ENCODE measurements around the gene CFAP61.

CFAP61 gene

DNA sequence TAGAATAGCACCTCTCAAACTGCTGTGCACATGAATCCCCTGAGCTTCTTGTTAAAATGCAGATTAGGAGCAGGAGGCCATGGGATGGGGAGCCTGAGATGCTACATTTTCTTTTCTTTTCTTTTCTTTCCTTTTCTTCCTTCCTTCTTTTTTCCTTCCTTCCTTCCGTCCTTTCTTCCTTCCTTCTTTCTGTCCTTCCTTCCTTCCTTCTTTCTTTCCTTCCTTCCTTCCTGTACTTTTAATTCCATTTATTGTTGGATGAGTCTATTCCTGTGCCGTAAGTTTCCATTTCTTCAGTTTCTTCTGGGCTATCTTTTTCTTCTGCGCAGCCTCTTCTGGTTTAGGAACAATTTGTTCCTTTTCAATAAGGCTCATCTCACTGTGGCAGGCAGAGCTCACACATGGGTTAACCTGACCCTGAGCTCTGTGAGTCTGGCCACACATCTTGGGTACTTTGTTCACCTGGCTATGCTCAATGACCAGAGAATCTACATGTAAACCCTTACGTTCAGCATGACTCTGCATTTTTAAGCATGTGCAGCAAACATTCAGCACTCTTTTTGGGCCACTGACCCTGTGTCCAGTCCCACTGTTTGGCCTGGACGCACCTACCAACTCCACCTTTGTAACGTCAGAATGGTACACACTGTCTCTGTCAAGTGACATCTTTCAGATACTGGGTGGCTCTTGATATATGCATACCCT, 200.9 kb downstream of the CFAP61 start:
- Histone ChIP-seq H3K4me1 (ENCODE audit: low read length) (peaks cover 16% of the 10 kb centered on the region), H3K27ac (ENCODE audit: low read length) (no peak overlapping the region), H3K79me2 (ENCODE audit: low read length) (no peaks in the 10 kb centered on the region), H3K9ac (ENCODE audit: low read length) (no peak overlapping the region), H4K20me1 (ENCODE audit: insufficient read depth, low read length) (no peaks in the 10 kb centered on the region), H3K36me3 (replicated peaks; ENCODE audit: low read depth, low read length) (no peaks in the 10 kb centered on the region), H3K4me2 (ENCODE audit: low read length) (no peak overlapping the region), H3K27me3 (ENCODE audit: low read depth, low read length) (peaks cover 23% of the 10 kb centered on the region), H3K4me3 (ENCODE audit: low read length) (no peak overlapping the region), H2AFZ (ENCODE audit: low read depth, low read length) (no peak overlapping the region), H3K9me3 (ENCODE audit: insufficient read depth, low read length) (no peaks in the 10 kb centered on the region; the same call in 1 of the 2 replicates)
- TF ChIP-seq, protein P1, sequence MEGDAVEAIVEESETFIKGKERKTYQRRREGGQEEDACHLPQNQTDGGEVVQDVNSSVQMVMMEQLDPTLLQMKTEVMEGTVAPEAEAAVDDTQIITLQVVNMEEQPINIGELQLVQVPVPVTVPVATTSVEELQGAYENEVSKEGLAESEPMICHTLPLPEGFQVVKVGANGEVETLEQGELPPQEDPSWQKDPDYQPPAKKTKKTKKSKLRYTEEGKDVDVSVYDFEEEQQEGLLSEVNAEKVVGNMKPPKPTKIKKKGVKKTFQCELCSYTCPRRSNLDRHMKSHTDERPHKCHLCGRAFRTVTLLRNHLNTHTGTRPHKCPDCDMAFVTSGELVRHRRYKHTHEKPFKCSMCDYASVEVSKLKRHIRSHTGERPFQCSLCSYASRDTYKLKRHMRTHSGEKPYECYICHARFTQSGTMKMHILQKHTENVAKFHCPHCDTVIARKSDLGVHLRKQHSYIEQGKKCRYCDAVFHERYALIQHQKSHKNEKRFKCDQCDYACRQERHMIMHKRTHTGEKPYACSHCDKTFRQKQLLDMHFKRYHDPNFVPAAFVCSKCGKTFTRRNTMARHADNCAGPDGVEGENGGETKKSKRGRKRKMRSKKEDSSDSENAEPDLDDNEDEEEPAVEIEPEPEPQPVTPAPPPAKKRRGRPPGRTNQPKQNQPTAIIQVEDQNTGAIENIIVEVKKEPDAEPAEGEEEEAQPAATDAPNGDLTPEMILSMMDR (IDR thresholded peaks at IDR 0.05; ENCODE audit: low read depth, low read length) = no peak
- no peak for TF ChIP-seq EZH2phosphoT487 (IDR thresholded peaks at IDR 0.05; ENCODE audit: low read depth)

- TF ChIP-seq EZH2phosphoT487 (IDR thresholded peaks at IDR 0.05; ENCODE audit: low read depth) = no peak
- TF ChIP-seq, protein P1 (IDR thresholded peaks at IDR 0.05; ENCODE audit: low read depth, low read length) = no peak
- Histone ChIP-seq H3K4me2 (ENCODE audit: low read length) (no peak overlapping the region), H3K79me2 (ENCODE audit: low read length) (no peaks in the 10 kb centered on the region), H3K9me3 (ENCODE audit: insufficient read depth, low read length) (no peaks in the 10 kb centered on the region; the same call in 1 of the 2 replicates), H3K27me3 (ENCODE audit: low read depth, low read length) (peaks cover 23% of the 10 kb centered on the region), H3K4me1 (ENCODE audit: low read length) (peaks cover 9% of the 10 kb centered on the region), H3K27ac (ENCODE audit: low read length) (no peak overlapping the region), H4K20me1 (ENCODE audit: insufficient read depth, low read length) (no peaks in the 10 kb centered on the region), H3K36me3 (replicated peaks; ENCODE audit: low read depth, low read length) (no peaks in the 10 kb centered on the region), H3K4me3 (ENCODE audit: low read length) (no peak overlapping the region), H2AFZ (ENCODE audit: low read depth, low read length) (no peak overlapping the region), H3K9ac (ENCODE audit: low read length) (no peak overlapping the region)
Observed at GRCh38 chr20:20253744-20254330, 201.5 kb downstream of the CFAP61 start.

- Histone ChIP-seq H3K27me3 (ENCODE audit: low read depth, low read length) (peaks cover 29% of the 10 kb centered on the region), H3K9me3 (ENCODE audit: insufficient read depth, low read length) (no peaks in the 10 kb centered on the region; the same call in 1 of the 2 replicates), H3K4me1 (ENCODE audit: low read length) (0 out of 2 replicates have a peak, but pooled peaks cover 7% of the 10 kb centered on the region), H3K79me2 (ENCODE audit: low read length) (no peaks in the 10 kb centered on the region), H4K20me1 (ENCODE audit: insufficient read depth, low read length) (no peaks in the 10 kb centered on the region), H3K27ac (ENCODE audit: low read length) (no peak overlapping the region), H3K4me2 (ENCODE audit: low read length) (no peak overlapping the region), H3K36me3 (replicated peaks; ENCODE audit: low read depth, low read length) (no peaks in the 10 kb centered on the region), H2AFZ (ENCODE audit: low read depth, low read length) (no peak overlapping the region), H3K9ac (ENCODE audit: low read length) (no peak overlapping the region), H3K4me3 (ENCODE audit: low read length) (no peak overlapping the region)
- TF ChIP-seq EZH2phosphoT487 (IDR thresholded peaks at IDR 0.05; ENCODE audit: low read depth) = no peak
- TF ChIP-seq, protein P1 (IDR thresholded peaks at IDR 0.05; ENCODE audit: low read depth, low read length) = no peak
Observed at GRCh38 chr20:20255099-20255498, 202.8 kb downstream of the CFAP61 start.

DNA sequence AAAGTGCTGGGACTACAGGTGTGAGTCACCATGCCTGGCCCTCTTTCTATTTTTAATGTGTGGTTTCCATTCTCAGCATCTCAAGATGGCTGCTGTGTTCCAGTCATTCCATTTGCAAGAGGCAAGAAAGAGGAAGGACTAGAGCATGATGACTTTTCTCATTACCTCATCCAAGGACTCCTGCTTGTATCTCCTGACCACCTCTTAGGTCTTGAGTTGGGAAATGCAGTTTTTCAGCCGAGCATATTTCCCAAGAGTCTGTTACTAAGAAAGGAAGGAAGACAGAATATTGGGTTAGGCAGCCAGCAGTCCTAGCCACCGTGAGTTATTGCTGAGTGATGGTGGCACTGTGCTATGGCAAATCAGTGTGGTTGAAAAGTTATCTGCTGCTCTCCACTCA, 207.2 kb downstream of the CFAP61 start:
- TF ChIP-seq, protein P1 (IDR thresholded peaks at IDR 0.05; ENCODE audit: low read depth, low read length) = no peak
- TF ChIP-seq EZH2phosphoT487 (IDR thresholded peaks at IDR 0.05; ENCODE audit: low read depth) = no peak
- Histone ChIP-seq H4K20me1 (ENCODE audit: insufficient read depth, low read length) (no peaks in the 10 kb centered on the region), H3K79me2 (ENCODE audit: low read length) (no peaks in the 10 kb centered on the region), H3K27me3 (ENCODE audit: low read depth, low read length) (peaks cover 15% of the 10 kb centered on the region), H3K9me3 (ENCODE audit: insufficient read depth, low read length) (no peaks in the 10 kb centered on the region; the same call in 1 of the 2 replicates), H3K4me3 (ENCODE audit: low read length) (no peak overlapping the region), H3K4me1 (ENCODE audit: low read length) (peaks cover 8% of the 10 kb centered on the region), H3K27ac (ENCODE audit: low read length) (no peak overlapping the region), H3K4me2 (ENCODE audit: low read length) (no peak overlapping the region), H2AFZ (ENCODE audit: low read depth, low read length) (no peak overlapping the region), H3K36me3 (replicated peaks; ENCODE audit: low read depth, low read length) (no peaks in the 10 kb centered on the region), H3K9ac (ENCODE audit: low read length) (no peak overlapping the region)

Data from OCI-LY3 (cell line).